ENCODE results near the gene RPS6KA5. TPM values are rescaled to one million over a fixed set of nuclear protein-coding genes. Genes with fewer than 3 reads are reported as not detected.

Gene RPS6KA5
- total and polyA plus RNA-seq, 4 donors = 1.1 to 14.8 (median 5.6) TPM

GRCh38 chr14:90907178-90907577 is 153.3 kb downstream of the RPS6KA5 start:
- Histone ChIP-seq H3K4me3 (no peak overlapping the region), H3K27ac (ENCODE audit: low read depth in 1 of 2, low read length in 1 of 2) (no peak overlapping the region), H3K36me3 (ENCODE audit: control insufficient read depth in 4 of 4, insufficient read depth in 4 of 4, low read length in 4 of 4) (no peaks in the 10 kb centered on the region), H3K27me3 (ENCODE audit: control insufficient read depth in 3 of 3, insufficient read depth in 3 of 3, low read length in 2 of 3) (no peaks in the 10 kb centered on the region), H3K9me3 (ENCODE audit: control insufficient read depth in 4 of 4, insufficient read depth in 3 of 4, low read length in 3 of 4) (no peaks in the 10 kb centered on the region), H3K4me1 (ENCODE audit: control insufficient read depth in 5 of 5, insufficient read depth in 5 of 5, low read length in 5 of 5) (no peaks in the 10 kb centered on the region), H3K9ac (ENCODE audit: insufficient read depth in 1 of 2, low read length in 2 of 2) (no peak overlapping the region)
- TF ChIP-seq, protein P1, sequence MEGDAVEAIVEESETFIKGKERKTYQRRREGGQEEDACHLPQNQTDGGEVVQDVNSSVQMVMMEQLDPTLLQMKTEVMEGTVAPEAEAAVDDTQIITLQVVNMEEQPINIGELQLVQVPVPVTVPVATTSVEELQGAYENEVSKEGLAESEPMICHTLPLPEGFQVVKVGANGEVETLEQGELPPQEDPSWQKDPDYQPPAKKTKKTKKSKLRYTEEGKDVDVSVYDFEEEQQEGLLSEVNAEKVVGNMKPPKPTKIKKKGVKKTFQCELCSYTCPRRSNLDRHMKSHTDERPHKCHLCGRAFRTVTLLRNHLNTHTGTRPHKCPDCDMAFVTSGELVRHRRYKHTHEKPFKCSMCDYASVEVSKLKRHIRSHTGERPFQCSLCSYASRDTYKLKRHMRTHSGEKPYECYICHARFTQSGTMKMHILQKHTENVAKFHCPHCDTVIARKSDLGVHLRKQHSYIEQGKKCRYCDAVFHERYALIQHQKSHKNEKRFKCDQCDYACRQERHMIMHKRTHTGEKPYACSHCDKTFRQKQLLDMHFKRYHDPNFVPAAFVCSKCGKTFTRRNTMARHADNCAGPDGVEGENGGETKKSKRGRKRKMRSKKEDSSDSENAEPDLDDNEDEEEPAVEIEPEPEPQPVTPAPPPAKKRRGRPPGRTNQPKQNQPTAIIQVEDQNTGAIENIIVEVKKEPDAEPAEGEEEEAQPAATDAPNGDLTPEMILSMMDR (IDR thresholded peaks at IDR 0.05; ENCODE audit: control extremely low read depth, extremely low read depth) = no peak
- ATAC-seq (ENCODE audit: insufficient read depth, low FRiP score) = no peak
- DNase-seq = no peak
- WGBS, 2 donors = 94 to 98% methylated on average over 3 of the region's 3 CpGs

- no peak overlapping the region for H3K27ac ChIP-seq (ENCODE audit: low read depth in 1 of 2, low read length in 1 of 2)
- TF ChIP-seq, protein P1 (IDR thresholded peaks at IDR 0.05; ENCODE audit: control extremely low read depth, extremely low read depth) = no peak
- H3K4me1 ChIP-seq (ENCODE audit: control insufficient read depth in 5 of 5, insufficient read depth in 5 of 5, low read length in 5 of 5) = no peaks in the 10 kb centered on the region
- ATAC-seq (ENCODE audit: insufficient read depth, low FRiP score) (no peak), DNase-seq (no peak)
- no peaks in the 10 kb centered on the region for H3K9me3 ChIP-seq (ENCODE audit: control insufficient read depth in 4 of 4, insufficient read depth in 3 of 4, low read length in 3 of 4)
- H3K36me3 ChIP-seq (ENCODE audit: control insufficient read depth in 4 of 4, insufficient read depth in 4 of 4, low read length in 4 of 4) = no peaks in the 10 kb centered on the region
- no peak overlapping the region for H3K9ac ChIP-seq (ENCODE audit: insufficient read depth in 1 of 2, low read length in 2 of 2)
- no peaks in the 10 kb centered on the region for H3K27me3 ChIP-seq (ENCODE audit: control insufficient read depth in 3 of 3, insufficient read depth in 3 of 3, low read length in 2 of 3)
- H3K4me3 ChIP-seq = no peak overlapping the region
These were observed 154.9 kb downstream of the RPS6KA5 start for GRCh38 chr14:90905531-90905930.

- peak; percentile 66 for ATAC-seq (ENCODE audit: insufficient read depth, low FRiP score)
- TF ChIP-seq, protein P1 (IDR thresholded peaks at IDR 0.05; ENCODE audit: control extremely low read depth, extremely low read depth) = peak; percentile 76
- H3K9me3 ChIP-seq (ENCODE audit: control insufficient read depth in 4 of 4, insufficient read depth in 3 of 4, low read length in 3 of 4) = no peaks in the 10 kb centered on the region
- no peak overlapping the region for H3K27ac ChIP-seq (ENCODE audit: low read depth in 1 of 2, low read length in 1 of 2)
- DNase-seq = peak; percentile 53 to 75 (median 75)
- WGBS, 2 donors = 7 to 24% methylated on average over 1 of the region's 1 CpG
- no peak overlapping the region for H3K4me3 ChIP-seq
- no peak overlapping the region for H3K9ac ChIP-seq (ENCODE audit: insufficient read depth in 1 of 2, low read length in 2 of 2)
- H3K36me3 ChIP-seq (ENCODE audit: control insufficient read depth in 4 of 4, insufficient read depth in 4 of 4, low read length in 4 of 4) = peaks cover 0 to 7% (median 4%) of the 10 kb centered on the region in 4 donors
- no peaks in the 10 kb centered on the region for H3K4me1 ChIP-seq (ENCODE audit: control insufficient read depth in 5 of 5, insufficient read depth in 5 of 5, low read length in 5 of 5)
- no peaks in the 10 kb centered on the region for H3K27me3 ChIP-seq (ENCODE audit: control insufficient read depth in 3 of 3, insufficient read depth in 3 of 3, low read length in 2 of 3)
These were observed 157.3 kb downstream of the RPS6KA5 start for GRCh38 chr14:90903101-90903500.

DNA sequence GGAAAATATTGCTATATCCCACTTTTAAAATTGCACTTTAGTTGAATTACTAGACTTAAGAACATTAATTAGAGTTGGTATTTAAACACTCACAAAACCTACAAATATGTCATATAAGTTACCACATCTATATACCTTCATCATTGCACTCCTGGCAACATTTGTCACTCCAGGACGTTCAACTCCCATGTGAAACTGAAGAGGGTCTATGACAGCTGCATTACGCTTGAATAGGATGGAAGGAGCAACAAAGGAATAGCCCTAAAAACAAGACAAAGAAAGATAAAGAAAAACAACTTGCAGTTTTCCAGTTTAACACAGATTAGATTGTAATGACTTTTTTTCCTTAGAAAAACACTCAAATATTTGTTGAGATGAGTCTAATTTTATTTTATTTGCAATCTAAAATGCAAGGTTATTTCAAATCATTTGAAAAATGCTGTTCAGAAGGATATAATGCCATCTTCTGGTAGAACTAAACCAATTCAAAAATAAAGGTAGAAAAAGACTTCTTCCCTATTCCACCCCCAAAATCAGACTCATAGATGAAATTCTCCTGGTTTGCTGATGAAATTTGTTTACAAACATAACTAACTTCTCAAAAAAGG is 159.9 kb downstream of the RPS6KA5 start:
- Histone ChIP-seq H3K27me3 (ENCODE audit: control insufficient read depth in 3 of 3, insufficient read depth in 3 of 3, low read length in 2 of 3) (no peaks in the 10 kb centered on the region), H3K4me3 (no peak overlapping the region), H3K9me3 (ENCODE audit: control insufficient read depth in 4 of 4, insufficient read depth in 3 of 4, low read length in 3 of 4) (no peaks in the 10 kb centered on the region), H3K9ac (ENCODE audit: insufficient read depth in 1 of 2, low read length in 2 of 2) (no peak overlapping the region), H3K27ac (ENCODE audit: low read depth in 1 of 2, low read length in 1 of 2) (no peak overlapping the region), H3K4me1 (ENCODE audit: control insufficient read depth in 5 of 5, insufficient read depth in 5 of 5, low read length in 5 of 5) (no peaks in the 10 kb centered on the region), H3K36me3 (ENCODE audit: control insufficient read depth in 4 of 4, insufficient read depth in 4 of 4, low read length in 4 of 4) (peaks cover 0 to 19% (median 9%) of the 10 kb centered on the region in 4 donors)
- TF ChIP-seq, protein P1 (IDR thresholded peaks at IDR 0.05; ENCODE audit: control extremely low read depth, extremely low read depth) = no peak
- 76 to 87% methylated on average over 2 of the region's 2 CpGs for WGBS, 2 donors
- DNase-seq (peak in 1 of 3 donors; percentile 6), ATAC-seq (ENCODE audit: insufficient read depth, low FRiP score) (no peak)

All from lung (tissue), 12 donors.